GM12878 (cell line): ENCODE measurements around the gene GMCL1. TPM values are rescaled to one million over a fixed set of nuclear protein-coding genes. Genes with fewer than 3 reads are reported as not detected.

Experiments used
- ATAC-seq: fragments of 200-7000 bp; cut with Tn5 transposase; 3 replicates; pipeline ENCODE4 v1.9.1; 2020; ENCODE audit warnings: mild to moderate bottlenecking, moderate library complexity
- BruUV-seq: library from RNA; stranded (reverse); fragments of 400-500 nt; replicated peaks from 2 replicates; lab custom pipeline; 2021; lab: Mats Ljungman, UMichigan
- CTCF ChIA-PET: fragments of 300-600 bp; sonication (Branson Sonifier 250); formaldehyde crosslinking; extraction: SDS; loops from one replicate; lab custom pipeline; 2021; ENCODE audit warnings: inconsistent platforms; lab: Yijun Ruan, JAX
- POLR2A ChIA-PET: fragments of 350-600 bp; formaldehyde crosslinking; extraction: SDS; loops from one replicate; lab custom pipeline; 2021; ENCODE audit warnings: inconsistent platforms; lab: Charles Lee
- RAD21 ChIA-PET: fragments of 300-600 bp; sonication (Branson Sonifier 250); formaldehyde crosslinking; loops from one replicate; lab custom pipeline; 2023; ENCODE audit warnings: antibody characterized with exemption; ENCODE audit not compliant: unreplicated experiment; lab: Charles Lee
- SMC1A ChIA-PET: fragments of 300-600 bp; sonication (Branson Sonifier 250); formaldehyde crosslinking; loops from one replicate; lab custom pipeline; 2023; ENCODE audit not compliant: unreplicated experiment, uncharacterized antibody; lab: Charles Lee
- DNase-seq: peaks from one replicate; pipeline ENCODE4 v3.0.0-alpha.2; 2011; ENCODE audit warnings: low read depth, low spot score
- FAIRE-seq: peaks from 3 replicates; lab custom pipeline; 2011; peaks lifted over from hg19 to GRCh38; lab: Jason Lieb, UNC
- H2AFZ ChIP-seq: 2 replicates; pipeline ENCODE4 v1.6.0; 2011; ENCODE audit warnings: low read depth, low read length, control low read depth; ENCODE audit not compliant: control insufficient read depth
- H3K27ac ChIP-seq: 2 replicates; pipeline ENCODE4 v1.5.1; 2011; ENCODE audit warnings: control low read depth; ENCODE audit not compliant: control insufficient read depth, insufficient read depth
- H3K27me3 ChIP-seq, 2 experiments: replicated peaks in 1 of 2; 2 replicates each; pipeline versions ENCODE4 v1.6.0 to v1.6.1; 2011; ENCODE audit warnings: low read length in 1 of 2; ENCODE audit not compliant: control insufficient read depth in 2 of 2, insufficient read depth in 2 of 2
- H3K36me3 ChIP-seq, 2 experiments: 2 replicates each; pipeline ENCODE4 v1.5.1; 2011; ENCODE audit warnings: low read length in 1 of 2; ENCODE audit not compliant: control insufficient read depth in 2 of 2, insufficient read depth in 2 of 2
- H3K4me1 ChIP-seq: 2 replicates; pipeline ENCODE4 v1.6.1; 2011; ENCODE audit warnings: mild to moderate bottlenecking, low read length, moderate library complexity, mixed read lengths; ENCODE audit not compliant: control insufficient read depth, insufficient read depth
- H3K4me2 ChIP-seq: 2 replicates; pipeline ENCODE4 v1.6.0; 2011; ENCODE audit warnings: control low read depth; ENCODE audit not compliant: control insufficient read depth, insufficient read depth
- H3K4me3 ChIP-seq: fragments of 200-600 bp; sonication (generic); 2 replicates; pipeline ENCODE4 v1.5.1; 2016
- H3K79me2 ChIP-seq: 2 replicates; pipeline ENCODE4 v1.6.0; 2011; ENCODE audit warnings: low read length; ENCODE audit not compliant: control insufficient read depth, insufficient read depth
- H3K9ac ChIP-seq: 2 replicates; pipeline ENCODE4 v1.8.0; 2011; ENCODE audit warnings: low read length, control low read depth, mixed read lengths; ENCODE audit not compliant: control insufficient read depth, insufficient read depth
- H3K9me3 ChIP-seq: replicated peaks from 3 replicates; pipeline ENCODE4 v1.5.1; 2011; ENCODE audit warnings: mild to moderate bottlenecking, low read length; ENCODE audit not compliant: control insufficient read depth, insufficient read depth
- H4K20me1 ChIP-seq: 2 replicates; pipeline ENCODE4 v1.6.0; 2011; ENCODE audit not compliant: control insufficient read depth, insufficient read depth
- ATF7 ChIP-seq: fragments of 450-650 bp; IDR thresholded peaks from 2 replicates; pipeline ENCODE4 v1.6.1; 2016; ENCODE audit warnings: low read depth, mild to moderate bottlenecking
- BHLHE40 ChIP-seq, 2 experiments: fragments of 450-650 bp in 1 of 2; IDR thresholded peaks; 2 replicates each; pipeline ENCODE4 v1.6.1; 2011 to 2017; ENCODE audit warnings: low read depth in 2 of 2, borderline replicate concordance in 1 of 2, improper control_type of control experiment in 1 of 2, low read length in 1 of 2, mild to moderate bottlenecking in 1 of 2
- CBFB ChIP-seq: IDR thresholded peaks from 2 replicates; pipeline ENCODE4 v1.6.1; 2016; ENCODE audit warnings: antibody characterized with exemption, low read depth
- CUX1 ChIP-seq: IDR thresholded peaks from 2 replicates; pipeline ENCODE4 v1.6.1; 2012; ENCODE audit warnings: improper control_type of control experiment, low read depth, low read length; ENCODE audit not compliant: insufficient replicate concordance
- EED ChIP-seq: sonication (generic); IDR thresholded peaks from 2 replicates; pipeline ENCODE4 v1.6.1; 2016; ENCODE audit warnings: antibody characterized with exemption, low read depth
- IKZF2 ChIP-seq, 2 experiments: fragments of 450-650 bp; IDR thresholded peaks; 2 replicates each; pipeline ENCODE4 v1.6.1; 2017; ENCODE audit warnings: mild to moderate bottlenecking in 2 of 2, moderate library complexity in 2 of 2
- JUNB ChIP-seq: IDR thresholded peaks from 2 replicates; pipeline ENCODE4 v1.6.1; 2016; ENCODE audit warnings: antibody characterized with exemption, mild to moderate bottlenecking
- KLF5 ChIP-seq: fragments of 450-650 bp; IDR thresholded peaks from 2 replicates; pipeline ENCODE4 v1.6.1; 2014; ENCODE audit warnings: mild to moderate bottlenecking; ENCODE audit not compliant: partially characterized antibody
- MEF2B ChIP-seq: fragments of 450-650 bp; IDR thresholded peaks from 2 replicates; pipeline ENCODE4 v1.6.1; 2018; ENCODE audit warnings: mild to moderate bottlenecking, moderate library complexity; ENCODE audit not compliant: partially characterized antibody, poor library complexity, severe bottlenecking
- PAX5 ChIP-seq: IDR thresholded peaks from 2 replicates; pipeline ENCODE4 v1.6.1; 2011; ENCODE audit warnings: low read depth, low read length, borderline replicate concordance
- RB1 ChIP-seq: fragments of 450-650 bp; formaldehyde crosslinking; IDR thresholded peaks from 2 replicates; pipeline ENCODE4 v1.6.1; 2017; ENCODE audit warnings: mild to moderate bottlenecking, borderline replicate concordance
- RUNX3 ChIP-seq: IDR thresholded peaks from 2 replicates; pipeline ENCODE4 v1.6.1; 2012; ENCODE audit warnings: low read length, inconsistent platforms
- ZBTB40 ChIP-seq: fragments of 450-650 bp; IDR thresholded peaks from 2 replicates; pipeline ENCODE4 v1.6.1; 2016; ENCODE audit warnings: mild to moderate bottlenecking, moderate library complexity, borderline replicate concordance
- ZNF24 ChIP-seq: fragments of 450-650 bp; IDR thresholded peaks from 2 replicates; pipeline ENCODE4 v1.6.1; 2017; ENCODE audit warnings: antibody characterized with exemption, mild to moderate bottlenecking
- WGBS: methylation state at CpG from one replicate; pipeline ENCODE4 v1.1.6; 2016; ENCODE audit warnings: low lambda C conversion rate; ENCODE audit not compliant: insufficient replicate concordance, insufficient coverage; ENCODE audit errors: missing lambda C conversion rate; 5-methylcytosine and 5-hydroxymethylcytosine counted together
- in situ Hi-C: fragments of 300-500 bp; cut with MboI; formaldehyde crosslinking; loops from 9 replicates; pipeline ENCODE4 v1.14.3; 2018; ENCODE audit warnings: mixed read lengths
- intact Hi-C: fragments of 100-400 bp; cut with micrococcal nuclease; formaldehyde crosslinking; loops from one replicate; pipeline ENCODE4 v1.14.2; 2022; ENCODE audit not compliant: unreplicated experiment
- polyA plus RNA-seq, 11 experiments: library from polyadenylated mRNA; depleted of rRNA in 4 of 11; unstranded in 6 of 11; stranded (reverse) in 5 of 11; fragments of >200 nt; fragmentation: Nextera tagmentation in 4 of 11; fragmentation: Illumina TruSeq in 1 of 11; extraction: Ambion mirVana in 4 of 11; extraction: Trizol in 1 of 11; gene quantifications; 1 replicate in 1 of 11; 2 replicates in 10 of 11; pipeline versions ENCODE4 v1.2.1 to v1.2.3, GENCODE V29; 2011 to 2016; ENCODE audit warnings: inconsistent platforms in 2 of 11, missing spikeins in 2 of 11, low read depth in 1 of 11
- total RNA-seq, 4 experiments: library from RNA; depleted of rRNA in 3 of 4; stranded (reverse); fragments of >200 nt in 3 of 4; fragmentation: Illumina TruSeq in 1 of 4; extraction: Trizol in 1 of 4; gene quantifications; 2 replicates each; pipeline versions ENCODE4 v1.2.1 to v1.2.3, GENCODE V29; 2013 to 2021

Gene GMCL1
- total and polyA plus RNA-seq, 10 of the 15 experiments (the other 5 are each of a cell fraction or from before 2014, with no cell fraction given), result 3.7 to 21.4 (median 12.3) TPM

GRCh38 chr2:69836316-69836715 lies 6.9 kb downstream of the GMCL1 start:
- in situ Hi-C loops, result no loop called here
- under 1% methylated on average over 5 of the region's 5 CpGs for WGBS
- FAIRE-seq (no peak), DNase-seq (no peak), ATAC-seq (peak; percentile 54)
- CTCF ChIA-PET, result interaction anchor here (1.2 to 3.9 kb wide), 6 partner anchors 11 to 112 kb away, joined by 3 to 32 read pairs (median 6); no protein-coding TSS in a partner anchor
- Histone ChIP-seq H3K36me3 (peaks cover 0 to 12% of the 10 kb centered on the region in 2 experiments; a peak in 2 of 4 replicates), H3K4me2 (peak overlapping the region; percentile 78), H3K9me3 (no peaks in the 10 kb centered on the region), H3K4me3 (peak overlapping the region; percentile 49), H3K27me3 (no peaks in the 10 kb centered on the region), H3K27ac (no peak overlapping the region; the same call in 1 of the 2 replicates), H3K79me2 (peaks cover 55% of the 10 kb centered on the region), H2AFZ (peak overlapping the region; percentile 41; the same call in 1 of the 2 replicates), H4K20me1 (no peaks in the 10 kb centered on the region), H3K4me1 (peaks cover 12% of the 10 kb centered on the region), H3K9ac (peak overlapping the region; percentile 14; the same call in 1 of the 2 replicates)
- intact Hi-C loops, result no loop called here
- TF ChIP-seq IKZF2 (IDR thresholded peaks at IDR 0.05), result peak in 1 of 2 experiments; percentile 12; a peak in 1 of 4 replicates
- TF ChIP-seq RB1, result no peak
- no peak for TF ChIP-seq KLF5
- TF ChIP-seq PAX5, result no peak
- TF ChIP-seq ZBTB40, result no peak
- TF ChIP-seq CBFB, result no peak
- TF ChIP-seq JUNB, result peak; percentile 33
- 0 out of 2 replicates have a peak, but pooled peaks have one; percentile 24 for TF ChIP-seq RUNX3
- peak in 1 of 2 experiments; percentile 44; a peak in 1 of 4 replicates for TF ChIP-seq BHLHE40 (IDR thresholded peaks at IDR 0.05; ENCODE audit: borderline replicate concordance in 1 of 2, low read depth in 2 of 2, low read length in 1 of 2)
- no peak for TF ChIP-seq ZNF24
- no peak for TF ChIP-seq EED
- TF ChIP-seq ATF7, result 0 out of 2 replicates have a peak, but pooled peaks have one; percentile 25
- TF ChIP-seq MEF2B, result no peak
- TF ChIP-seq CUX1, result no peak
- SMC1A ChIA-PET, result interaction anchor here (0.8 to 3.8 kb wide), 17 partner anchors 9 to 298 kb away, joined by 3 to 31 read pairs (median 4); no protein-coding TSS in a partner anchor
- POLR2A ChIA-PET, result interaction anchor here (0.6 to 1.4 kb wide), 5 partner anchors 47 to 457 kb away, joined by 3 to 4 read pairs (median 3); partner anchors contain the start of genes MXD1 and SNRPG
- BruUV-seq, result no TSS peak
- RAD21 ChIA-PET, result interaction anchor here (0.9 to 2.2 kb wide), 6 partner anchors 11 to 111 kb away, joined by 3 to 23 read pairs (median 3); no protein-coding TSS in a partner anchor
